Stimulated activated CD8-positive, alpha-beta memory T cell treated with anti-CD3 and anti-CD28 coated beads, Interleukin-7, amount 100 ng/mL, for 48 hours (primary cell): ENCODE results near the gene ARHGDIB.

Experiments
- DNase-seq, 2 donors: peaks; one replicate each; pipeline ENCODE4 v3.0.0-alpha.2; 2020; ENCODE audit warnings: low read depth in 1 of 2; ENCODE audit errors: extremely low read depth in 1 of 2

Gene ARHGDIB

GRCh38 chr12:14984036-14984435 lies 22.6 kb upstream of the ARHGDIB start:
- DNase-seq = no peak

GRCh38 chr12:14982991-14983390 lies 21.6 kb upstream of the ARHGDIB start:
- no peak for DNase-seq

DNA sequence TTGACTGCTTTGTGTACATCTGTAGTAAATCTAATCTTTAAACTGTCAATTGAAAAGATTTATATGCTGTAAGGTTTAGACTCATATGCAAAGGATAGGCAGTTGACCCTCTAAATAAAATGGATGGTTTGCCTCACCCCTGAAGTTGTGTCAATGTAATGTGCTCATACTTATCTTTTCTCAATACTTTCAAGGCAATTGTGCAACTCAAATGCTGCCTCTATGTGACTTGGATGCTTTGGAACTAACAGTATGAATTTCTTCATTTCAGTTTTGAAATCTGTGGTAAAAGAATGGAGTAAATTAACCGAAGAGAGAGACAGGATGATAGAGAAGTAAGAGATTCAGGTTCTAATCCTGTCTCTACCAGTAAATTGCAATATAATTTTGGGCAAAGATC lies 21.2 kb upstream of the ARHGDIB start:
- no peak for DNase-seq

GRCh38 chr12:14981049-14981448 lies 19.6 kb upstream of the ARHGDIB start:
- DNase-seq = no peak

DNA sequence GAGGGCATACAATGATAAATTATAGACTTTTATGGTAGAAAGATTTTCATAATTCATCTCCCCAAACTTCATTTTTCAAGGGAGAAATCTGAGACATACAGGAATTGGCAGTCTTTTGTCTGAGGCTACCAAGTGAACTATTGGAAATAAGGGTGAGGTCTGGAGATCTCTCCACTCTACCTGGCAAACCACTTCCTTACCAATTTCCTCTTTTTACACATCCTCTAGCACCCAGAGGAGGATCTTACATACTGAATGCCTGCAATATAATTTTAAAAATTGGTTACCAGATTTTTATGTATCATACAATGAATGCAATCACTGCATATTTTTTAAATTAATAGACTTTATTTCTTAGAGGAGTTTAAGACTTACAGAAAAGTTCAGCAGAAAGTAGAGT lies 18.1 kb upstream of the ARHGDIB start:
- DNase-seq = no peak

GRCh38 chr12:14976658-14977057 lies 15.3 kb upstream of the ARHGDIB start:
- DNase-seq = no peak

DNA sequence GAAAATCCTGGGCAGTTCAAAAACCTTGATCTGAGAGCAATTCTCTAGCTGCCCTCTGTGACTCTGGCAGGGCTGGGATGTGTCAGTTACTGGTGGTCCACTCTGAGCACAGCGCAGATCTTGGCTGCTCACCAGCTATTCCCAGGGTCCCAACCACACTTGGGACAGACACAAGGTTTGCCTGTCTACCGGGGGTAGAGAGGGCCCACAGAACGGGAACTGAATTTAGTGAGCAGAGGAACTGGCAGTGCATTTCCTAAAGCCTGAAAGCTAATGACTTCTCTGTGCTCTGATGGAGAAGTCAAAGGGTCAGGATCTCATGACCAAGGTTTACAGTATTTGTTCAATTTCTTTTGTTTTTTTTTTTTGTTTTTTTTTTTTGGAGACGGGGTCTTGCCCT lies 14.1 kb upstream of the ARHGDIB start:
- DNase-seq = no peak

DNA sequence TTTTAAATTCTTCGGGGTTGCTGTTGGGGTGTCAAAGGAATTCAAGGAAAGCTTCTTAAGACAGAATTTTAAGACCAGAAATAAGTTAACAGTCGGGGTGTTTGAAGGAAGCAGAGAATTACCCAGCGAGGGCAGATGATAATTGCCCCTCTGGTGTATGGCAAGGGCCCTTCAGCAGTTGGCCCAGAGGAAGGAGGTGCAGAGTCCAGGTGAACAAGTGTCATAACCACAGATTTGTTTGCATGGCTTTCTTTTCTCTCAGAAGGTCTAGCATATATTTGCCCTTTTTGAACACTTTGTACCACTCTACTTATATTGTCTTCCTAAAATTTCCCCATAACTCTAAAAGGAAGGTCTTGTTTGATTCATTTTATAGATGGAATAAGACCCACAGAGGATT lies 13.2 kb upstream of the ARHGDIB start:
- DNase-seq = no peak

GRCh38 chr12:14972816-14973215 lies 11.4 kb upstream of the ARHGDIB start, which contains the start of gene PDE6H:
TSS of gene PDE6H (plus strand) at chr12:14973042. CDS start at chr12:14978013, 4,971 bp downstream.
- no peak for DNase-seq

DNA sequence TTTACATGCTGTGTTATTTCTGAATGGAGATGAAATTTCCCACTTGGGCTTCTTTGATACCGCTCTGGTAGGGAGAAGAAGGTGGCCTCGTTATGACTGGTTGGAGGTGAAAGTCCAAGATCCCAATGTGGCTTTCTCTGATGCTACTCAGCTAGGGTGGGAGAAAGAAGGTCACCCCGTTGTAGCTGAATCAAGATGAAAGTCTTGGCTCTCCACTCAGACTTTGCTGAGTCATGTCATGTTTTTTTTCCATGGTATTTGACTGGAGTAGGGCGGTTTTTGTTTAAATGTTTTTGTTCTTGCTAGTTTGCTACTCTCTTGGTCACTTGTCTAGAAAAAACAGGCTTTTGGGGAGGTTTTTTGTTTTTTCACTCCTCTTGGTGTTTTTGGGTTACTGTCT lies 9.1 kb upstream of the ARHGDIB start:
- DNase-seq = no peak

GRCh38 chr12:14968478-14968877 lies 7.1 kb upstream of the ARHGDIB start:
- no peak for DNase-seq

GRCh38 chr12:14965221-14965620 lies 3.8 kb upstream of the ARHGDIB start:
- DNase-seq = no peak

DNA sequence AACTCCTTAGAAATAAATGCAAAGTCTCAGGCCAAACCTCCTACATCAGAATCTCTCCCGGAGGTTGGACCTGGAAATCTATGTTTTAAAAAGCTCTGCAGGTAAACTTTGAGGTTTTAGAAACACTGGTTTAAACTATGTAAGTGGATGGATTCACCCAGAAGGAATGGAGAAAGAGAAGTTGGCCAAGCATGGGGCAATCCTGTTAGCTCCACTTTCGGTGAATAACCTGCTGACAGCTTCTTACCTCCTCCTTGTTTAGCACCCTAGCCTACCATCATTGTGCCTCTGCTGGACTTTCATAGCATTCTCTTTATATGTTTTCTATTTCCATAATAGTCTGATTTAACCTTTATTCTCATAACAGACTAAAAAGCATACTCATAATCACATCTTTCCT lies 3.0 kb upstream of the ARHGDIB start:
- DNase-seq = no peak

GRCh38 chr12:14963520-14963919 lies 2.1 kb upstream of the ARHGDIB start:
- DNase-seq = no peak

DNA sequence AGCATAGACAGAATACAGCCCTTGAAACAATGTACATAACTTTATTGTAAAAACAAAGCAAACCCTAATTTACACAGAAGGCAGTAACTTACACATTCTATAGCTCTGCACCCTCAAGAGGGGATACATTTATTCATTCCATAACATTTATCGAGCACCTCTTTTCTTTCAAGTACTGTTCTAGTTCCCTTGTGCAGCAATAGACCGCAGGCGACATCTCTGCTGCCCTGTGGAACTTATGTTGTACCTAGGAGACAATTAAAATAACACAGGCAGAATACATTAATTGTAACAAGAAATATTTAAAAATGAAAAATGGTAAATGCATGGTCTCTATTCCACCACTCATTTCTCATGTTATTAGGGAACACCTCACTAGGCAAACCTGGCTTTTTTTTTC lies 1.4 kb upstream of the ARHGDIB start:
- DNase-seq = no peak

GRCh38 chr12:14962153-14962539 lies 745 bp upstream of the ARHGDIB start:
- no peak for DNase-seq

DNA sequence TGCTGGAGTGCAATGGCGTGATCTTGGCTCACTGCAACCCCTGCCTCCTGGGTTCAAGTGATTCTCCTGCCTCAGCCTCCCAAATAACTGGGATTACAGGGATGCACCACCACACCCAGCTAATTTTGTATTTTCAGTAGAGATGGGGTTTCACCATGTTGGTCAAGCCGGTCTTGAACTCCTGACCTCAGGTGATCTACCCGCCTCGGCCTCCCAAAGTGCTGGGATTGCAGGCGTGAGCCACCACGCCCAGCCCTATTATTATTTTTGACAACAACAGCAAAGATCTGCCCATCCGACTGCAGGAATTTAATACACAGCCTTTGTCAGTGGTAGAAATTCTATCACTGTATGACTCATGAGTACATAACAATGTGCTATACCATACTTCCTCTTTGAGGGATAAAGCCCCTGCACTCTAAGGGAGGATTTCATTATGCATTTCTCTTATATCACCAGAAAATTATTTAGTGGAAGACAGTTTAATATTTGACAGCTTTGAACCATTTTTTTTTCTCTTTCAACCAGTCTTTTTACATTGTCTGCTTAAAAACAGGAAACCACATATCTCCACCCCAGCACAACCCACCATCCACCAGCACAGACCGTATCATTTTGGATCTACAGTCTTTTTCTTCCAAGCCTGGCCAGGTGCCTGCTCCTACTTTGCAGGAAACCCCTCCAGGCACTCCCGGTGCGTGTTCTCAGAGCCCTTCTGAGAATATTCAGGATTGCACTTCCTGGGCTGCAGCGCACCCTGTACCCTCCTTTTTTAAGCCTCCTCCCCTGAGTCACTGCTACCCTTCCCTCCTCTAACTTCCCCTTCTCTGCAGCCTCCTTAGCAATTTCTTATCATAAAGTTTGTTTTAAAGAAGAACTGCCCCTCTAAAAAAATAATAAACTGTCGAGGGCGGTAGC lies 594 bp downstream of the ARHGDIB start:
- DNase-seq = no peak

- no peak for DNase-seq
Observed at GRCh38 chr12:14959916-14960496, 1.4 kb downstream of the ARHGDIB start.

DNA sequence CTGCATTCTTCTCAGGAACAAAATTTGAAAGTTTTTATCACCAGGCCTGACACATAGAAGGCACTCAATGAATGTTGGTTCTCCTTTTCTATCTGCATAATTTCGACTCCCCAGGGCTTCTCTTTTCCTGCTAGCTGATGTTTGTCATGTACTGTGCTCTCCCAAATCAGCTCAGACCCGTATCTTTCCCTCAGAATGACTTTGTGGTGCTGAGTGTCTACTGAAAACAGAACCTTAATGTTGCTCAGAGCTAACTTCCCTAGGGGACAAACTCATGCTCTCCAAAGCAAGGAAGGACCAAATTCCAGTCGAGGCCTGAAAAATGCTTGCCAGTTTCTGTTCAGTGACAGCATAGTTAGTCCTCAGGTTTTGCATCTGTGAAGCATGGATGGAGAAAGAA lies 1.9 kb downstream of the ARHGDIB start:
- no peak for DNase-seq

DNA sequence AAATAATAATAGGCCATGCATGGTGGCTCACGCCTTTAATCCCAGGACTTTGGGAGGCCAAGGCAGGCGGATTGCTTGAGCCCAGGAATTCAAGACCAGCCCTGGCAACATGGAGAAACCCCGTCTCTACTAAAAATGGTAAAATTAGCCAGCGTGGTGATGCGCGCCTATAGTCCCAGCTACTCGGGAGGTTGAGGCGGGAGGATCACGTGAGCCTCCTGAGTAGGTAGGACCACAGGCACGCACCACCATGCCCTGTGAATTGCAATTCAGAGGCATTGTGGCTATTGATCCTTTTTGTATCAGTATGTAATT lies 2.3 kb downstream of the ARHGDIB start:
- DNase-seq = no peak

DNA sequence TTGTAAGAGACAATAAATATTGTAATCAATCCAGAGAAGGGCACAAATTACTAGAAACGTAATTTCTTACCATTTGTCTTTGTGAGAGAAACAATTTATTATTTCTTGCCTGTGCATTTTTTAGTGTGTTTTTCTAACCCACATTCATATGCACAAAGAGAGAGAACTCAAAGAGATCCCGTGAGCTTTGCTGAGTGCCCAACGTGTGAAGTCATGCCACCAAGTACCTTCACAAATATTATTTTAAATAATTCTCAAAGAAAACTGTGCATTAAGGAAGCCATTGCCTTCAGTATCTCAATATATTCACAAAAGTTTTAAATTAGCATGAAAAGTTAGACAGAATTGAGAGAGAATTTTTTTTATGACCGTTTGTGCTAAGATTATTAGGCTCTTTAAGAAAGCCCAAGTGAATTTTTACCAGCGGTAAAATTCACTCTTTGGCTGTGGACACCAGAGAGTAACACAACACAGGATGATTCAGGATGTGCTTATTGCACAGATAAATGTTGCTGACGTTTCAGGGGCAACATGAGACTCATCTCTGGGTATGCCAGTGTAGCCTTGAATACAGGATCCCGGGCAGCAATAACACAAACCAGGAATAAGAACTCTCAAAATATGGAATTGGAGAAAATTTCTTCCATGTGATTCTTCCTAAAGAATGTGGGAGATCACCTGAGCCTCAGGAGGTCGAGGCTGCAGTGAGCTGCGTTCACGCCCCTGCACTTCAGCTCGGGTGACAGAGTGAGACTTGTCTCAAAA lies 2.9 kb downstream of the ARHGDIB start:
- DNase-seq = no peak
